Upper lobe of right lung (tissue), 1 donor: Measurements from ENCODE around the gene RC3H1. TPM values are rescaled to one million over a fixed set of nuclear protein-coding genes. Genes with fewer than 3 reads are reported as not detected.
"Not testable (repeated sequence)": the region's sequence is repeated elsewhere in the genome, so short reads cannot be mapped to it uniquely, and the experiment has no call there.

Source experiments
- ATAC-seq: fragments of 200-7000 bp; cut with Tn5 transposase; one replicate; pipeline ENCODE4 v1.9.1; 2020; ENCODE audit warnings: mild to moderate bottlenecking, moderate library complexity
- DNase-seq: peaks from one replicate; pipeline ENCODE4 v3.0.0-alpha.2; 2020
- H3K27ac ChIP-seq: fragments of 200-600 bp; one replicate; pipeline ENCODE4 v1.8.0; 2022
- H3K27me3 ChIP-seq: fragments of 200-600 bp; one replicate; pipeline ENCODE4 v1.8.0; 2022; ENCODE audit warnings: mild to moderate bottlenecking
- H3K36me3 ChIP-seq: fragments of 200-600 bp; one replicate; pipeline ENCODE4 v1.8.0; 2022
- H3K4me1 ChIP-seq: fragments of 200-600 bp; one replicate; pipeline ENCODE4 v1.8.0; 2022
- H3K4me3 ChIP-seq: fragments of 200-600 bp; one replicate; pipeline ENCODE4 v1.8.0; 2022; ENCODE audit warnings: mild to moderate bottlenecking
- H3K9me3 ChIP-seq: fragments of 200-600 bp; one replicate; pipeline ENCODE4 v1.8.0; 2022
- intact Hi-C: fragments of 100-400 bp; cut with DNase I; formaldehyde crosslinking; loops from one replicate; pipeline ENCODE4 v1.11.0; 2022
- total RNA-seq: library from RNA; stranded (reverse); fragmentation: NEBNext Ultra II Directional; extraction: Animal tissue kit (Norgen Biotek cat#: 25700); gene quantifications from one replicate; pipeline ENCODE4 v1.2.1, GENCODE V29; 2021
- TF ChIP-seq, protein P1 (sequence below): fragments of 200-600 bp; IDR thresholded peaks from one replicate; pipeline ENCODE4 v1.8.0; 2022; ENCODE audit warnings: antibody characterized with exemption
- donor health status: DM: no; HTN: yes; CAD: no; lungs with severe emphysema.

Gene RC3H1
- total RNA-seq, 1 donor from 2014 or later = 36.5 TPM

DNA sequence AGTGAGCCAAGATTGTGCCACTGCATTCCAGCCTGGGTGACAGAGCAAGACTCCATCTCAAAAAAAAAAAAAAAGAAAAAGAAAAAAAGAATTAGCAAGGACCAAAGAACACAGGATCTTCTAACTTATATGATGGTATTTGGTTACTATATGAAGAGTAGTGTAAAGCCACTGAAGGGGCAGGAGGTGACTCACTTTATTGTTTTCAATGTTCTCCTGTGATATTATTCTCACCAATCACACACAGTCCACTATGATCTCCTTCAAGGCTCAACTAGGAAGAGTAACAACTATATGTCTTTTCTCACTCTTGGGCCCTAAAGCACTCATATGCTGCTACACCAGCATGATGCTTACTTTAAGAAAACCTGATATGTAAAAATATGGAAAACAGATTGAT lies 26.7 kb downstream of the RC3H1 start:
- H3K36me3 ChIP-seq = peaks cover 51% of the 10 kb centered on the region
- H3K4me1 ChIP-seq = peaks cover 17% of the 10 kb centered on the region
- no peak overlapping the region for H3K27ac ChIP-seq
- H3K4me3 ChIP-seq = no peak overlapping the region
- no peaks in the 10 kb centered on the region for H3K9me3 ChIP-seq
- ATAC-seq = no peak
- no peaks in the 10 kb centered on the region for H3K27me3 ChIP-seq
- TF ChIP-seq, protein P1, sequence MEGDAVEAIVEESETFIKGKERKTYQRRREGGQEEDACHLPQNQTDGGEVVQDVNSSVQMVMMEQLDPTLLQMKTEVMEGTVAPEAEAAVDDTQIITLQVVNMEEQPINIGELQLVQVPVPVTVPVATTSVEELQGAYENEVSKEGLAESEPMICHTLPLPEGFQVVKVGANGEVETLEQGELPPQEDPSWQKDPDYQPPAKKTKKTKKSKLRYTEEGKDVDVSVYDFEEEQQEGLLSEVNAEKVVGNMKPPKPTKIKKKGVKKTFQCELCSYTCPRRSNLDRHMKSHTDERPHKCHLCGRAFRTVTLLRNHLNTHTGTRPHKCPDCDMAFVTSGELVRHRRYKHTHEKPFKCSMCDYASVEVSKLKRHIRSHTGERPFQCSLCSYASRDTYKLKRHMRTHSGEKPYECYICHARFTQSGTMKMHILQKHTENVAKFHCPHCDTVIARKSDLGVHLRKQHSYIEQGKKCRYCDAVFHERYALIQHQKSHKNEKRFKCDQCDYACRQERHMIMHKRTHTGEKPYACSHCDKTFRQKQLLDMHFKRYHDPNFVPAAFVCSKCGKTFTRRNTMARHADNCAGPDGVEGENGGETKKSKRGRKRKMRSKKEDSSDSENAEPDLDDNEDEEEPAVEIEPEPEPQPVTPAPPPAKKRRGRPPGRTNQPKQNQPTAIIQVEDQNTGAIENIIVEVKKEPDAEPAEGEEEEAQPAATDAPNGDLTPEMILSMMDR = no peak
- intact Hi-C loops = no loop called here
- DNase-seq = no peak

DNA sequence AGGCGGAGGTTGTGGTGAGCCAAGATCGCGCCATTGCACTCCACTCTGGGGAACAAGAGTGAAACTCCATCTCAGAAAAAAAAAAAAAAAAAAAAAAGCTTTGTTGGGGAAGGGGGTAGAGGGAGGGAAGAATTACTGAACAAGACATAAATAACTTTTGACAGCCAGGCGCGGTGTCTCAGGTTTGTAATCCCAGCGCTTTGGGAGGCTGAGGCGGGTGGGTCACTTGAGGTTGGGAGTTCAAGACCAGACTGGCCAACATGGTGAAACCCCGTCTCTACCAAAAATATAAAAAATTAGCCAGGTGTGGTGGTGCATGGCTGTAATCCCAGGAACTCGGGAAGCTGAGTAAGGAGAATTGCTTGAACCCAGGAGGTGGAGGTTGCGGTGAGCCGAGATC lies 28.2 kb downstream of the RC3H1 start:
- H3K9me3 ChIP-seq, H3K27me3 ChIP-seq, intact Hi-C loops, ATAC-seq, H3K27ac ChIP-seq, H3K4me3 ChIP-seq, DNase-seq: not testable (repeated sequence)
- peaks cover 61% of the 10 kb centered on the region for H3K36me3 ChIP-seq
- H3K4me1 ChIP-seq = peaks cover 17% of the 10 kb centered on the region

- ATAC-seq = no peak
- TF ChIP-seq, protein P1 = no peak
- no peak for DNase-seq
- H3K9me3 ChIP-seq = no peaks in the 10 kb centered on the region
- no peaks in the 10 kb centered on the region for H3K4me1 ChIP-seq
- H3K27ac ChIP-seq = no peak overlapping the region
- peaks cover 79% of the 10 kb centered on the region for H3K36me3 ChIP-seq
- H3K4me3 ChIP-seq = no peak overlapping the region
- intact Hi-C loops = no loop called here
- no peaks in the 10 kb centered on the region for H3K27me3 ChIP-seq
Observed at GRCh38 chr1:173988068-173988467, 34.1 kb downstream of the RC3H1 start.

GRCh38 chr1:173986951-173987350 lies 35.2 kb downstream of the RC3H1 start:
- TF ChIP-seq, protein P1 = no peak
- intact Hi-C loops = no loop called here
- ATAC-seq (no peak), DNase-seq (no peak)
- peaks cover 85% of the 10 kb centered on the region for H3K36me3 ChIP-seq
- H3K4me3 ChIP-seq = no peak overlapping the region
- no peak overlapping the region for H3K27ac ChIP-seq
- no peaks in the 10 kb centered on the region for H3K9me3 ChIP-seq
- no peaks in the 10 kb centered on the region for H3K27me3 ChIP-seq
- no peaks in the 10 kb centered on the region for H3K4me1 ChIP-seq

DNA sequence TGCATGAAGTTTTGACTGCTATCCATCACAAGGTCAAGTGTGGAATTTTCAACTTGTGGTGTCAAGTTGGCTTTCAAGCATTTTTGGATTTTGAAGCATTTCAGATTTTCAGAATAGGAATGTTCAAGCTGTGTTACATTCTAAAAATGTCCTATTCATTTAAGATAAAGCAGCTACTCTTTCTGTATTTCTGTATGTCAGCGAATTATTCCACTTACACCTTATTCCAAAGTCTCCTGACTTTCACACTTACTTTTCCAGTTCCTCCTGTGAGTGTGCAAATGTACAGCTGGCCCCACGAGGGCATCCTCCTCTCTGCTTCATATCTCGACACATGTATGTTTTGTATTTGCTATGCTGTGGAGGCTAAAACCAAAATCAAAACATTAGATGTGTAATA lies 51.9 kb downstream of the RC3H1 start:
- Histone ChIP-seq H3K4me1 (no peaks in the 10 kb centered on the region), H3K4me3 (no peak overlapping the region), H3K36me3 (peaks cover 99% of the 10 kb centered on the region), H3K27me3 (no peaks in the 10 kb centered on the region), H3K9me3 (no peaks in the 10 kb centered on the region), H3K27ac (no peak overlapping the region)
- intact Hi-C loops = no loop called here
- no peak for DNase-seq
- TF ChIP-seq, protein P1 = no peak
- ATAC-seq = no peak

DNA sequence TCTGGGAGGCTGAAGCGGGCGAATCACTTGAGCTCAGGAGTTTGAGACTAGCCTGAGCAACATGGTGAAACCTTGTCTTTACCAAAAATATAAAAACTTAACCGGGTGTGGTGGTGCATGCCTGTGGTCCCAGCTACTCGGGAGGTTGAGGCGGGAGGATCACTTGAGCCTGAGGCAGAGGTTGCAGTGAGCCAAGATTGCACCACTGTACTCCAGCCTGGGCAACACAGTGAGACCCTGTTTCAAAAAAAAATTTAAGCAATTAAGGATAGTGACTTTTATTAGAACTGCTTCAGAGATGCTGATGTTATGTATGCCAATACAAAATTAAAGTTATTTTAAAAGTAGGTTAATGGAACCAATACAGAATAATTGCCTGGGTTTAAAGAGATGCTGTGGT lies 56.3 kb downstream of the RC3H1 start:
- intact Hi-C loops, ATAC-seq: not testable (repeated sequence)

GRCh38 chr1:173963477-173963876 lies 58.7 kb downstream of the RC3H1 start:
- no peak for ATAC-seq
- TF ChIP-seq, protein P1 = no peak
- no peak for DNase-seq
- no peaks in the 10 kb centered on the region for H3K4me1 ChIP-seq
- intact Hi-C loops = no loop called here
- no peaks in the 10 kb centered on the region for H3K9me3 ChIP-seq
- no peaks in the 10 kb centered on the region for H3K27me3 ChIP-seq
- peaks cover 99% of the 10 kb centered on the region for H3K36me3 ChIP-seq
- no peak overlapping the region for H3K4me3 ChIP-seq
- no peak overlapping the region for H3K27ac ChIP-seq

More for the DNA sequence above, 56.3 kb downstream of the RC3H1 start:
- not testable (repeated sequence) for H3K4me3 ChIP-seq, H3K27me3 ChIP-seq, H3K9me3 ChIP-seq, H3K4me1 ChIP-seq, DNase-seq, H3K27ac ChIP-seq
- H3K36me3 ChIP-seq = peaks cover 99% of the 10 kb centered on the region
